NOMO-1 (cell line): ENCODE results near the gene KLHL40.

Experiments used
- DNase-seq, 2 experiments: peaks; one replicate each; lab custom pipeline; 2025; ENCODE audit not compliant: unreplicated experiment in 2 of 2; lab: John Stamatoyannopoulos, UW

Gene KLHL40, protein sequence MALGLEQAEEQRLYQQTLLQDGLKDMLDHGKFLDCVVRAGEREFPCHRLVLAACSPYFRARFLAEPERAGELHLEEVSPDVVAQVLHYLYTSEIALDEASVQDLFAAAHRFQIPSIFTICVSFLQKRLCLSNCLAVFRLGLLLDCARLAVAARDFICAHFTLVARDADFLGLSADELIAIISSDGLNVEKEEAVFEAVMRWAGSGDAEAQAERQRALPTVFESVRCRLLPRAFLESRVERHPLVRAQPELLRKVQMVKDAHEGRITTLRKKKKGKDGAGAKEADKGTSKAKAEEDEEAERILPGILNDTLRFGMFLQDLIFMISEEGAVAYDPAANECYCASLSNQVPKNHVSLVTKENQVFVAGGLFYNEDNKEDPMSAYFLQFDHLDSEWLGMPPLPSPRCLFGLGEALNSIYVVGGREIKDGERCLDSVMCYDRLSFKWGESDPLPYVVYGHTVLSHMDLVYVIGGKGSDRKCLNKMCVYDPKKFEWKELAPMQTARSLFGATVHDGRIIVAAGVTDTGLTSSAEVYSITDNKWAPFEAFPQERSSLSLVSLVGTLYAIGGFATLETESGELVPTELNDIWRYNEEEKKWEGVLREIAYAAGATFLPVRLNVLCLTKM

DNA sequence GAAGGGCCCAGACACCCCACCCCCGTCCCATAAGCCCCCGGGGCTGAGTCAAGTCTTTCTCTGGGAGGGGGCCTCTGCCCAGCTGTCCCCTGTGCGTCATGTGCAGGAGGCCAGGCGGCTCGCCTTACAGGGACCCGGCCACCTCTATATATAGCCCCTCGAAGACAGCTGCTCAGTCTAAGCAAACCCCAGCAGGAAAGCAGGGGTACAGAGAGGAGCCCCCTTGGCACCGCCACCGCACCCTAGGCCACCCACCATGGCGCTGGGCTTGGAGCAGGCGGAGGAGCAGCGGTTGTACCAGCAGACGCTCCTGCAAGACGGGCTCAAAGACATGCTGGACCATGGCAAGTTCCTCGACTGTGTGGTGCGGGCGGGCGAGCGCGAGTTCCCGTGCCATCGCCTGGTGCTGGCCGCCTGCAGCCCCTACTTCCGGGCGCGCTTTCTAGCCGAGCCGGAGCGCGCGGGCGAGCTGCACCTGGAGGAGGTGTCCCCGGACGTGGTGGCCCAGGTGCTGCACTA lies at the start of gene KLHL40:
TSS of gene KLHL40 (plus strand) at position 175 of the 519 bp plus-strand sequence. CDS start at position 257, 82 bp downstream.
- no peak for DNase-seq

DNA sequence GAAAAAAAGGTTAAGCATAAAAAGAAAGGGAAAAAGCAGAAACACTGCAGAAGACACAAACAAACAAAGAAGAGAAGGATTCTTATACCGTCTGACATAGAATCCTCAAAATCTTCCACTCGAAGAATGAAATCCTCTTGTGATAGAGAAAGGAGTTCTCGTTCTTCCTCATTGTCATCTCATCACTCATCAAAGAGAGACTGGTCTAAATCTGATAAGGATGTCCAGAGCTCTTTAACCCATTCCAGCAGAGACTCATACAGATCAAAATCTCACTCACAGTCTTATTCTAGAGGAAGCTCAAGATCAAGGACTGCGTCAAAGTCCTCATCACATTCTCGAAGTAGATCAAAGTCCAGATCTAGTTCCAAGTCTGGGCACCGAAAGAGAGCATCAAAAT lies 48.3 kb upstream of the KLHL40 start:
- DNase-seq: no peak

DNA sequence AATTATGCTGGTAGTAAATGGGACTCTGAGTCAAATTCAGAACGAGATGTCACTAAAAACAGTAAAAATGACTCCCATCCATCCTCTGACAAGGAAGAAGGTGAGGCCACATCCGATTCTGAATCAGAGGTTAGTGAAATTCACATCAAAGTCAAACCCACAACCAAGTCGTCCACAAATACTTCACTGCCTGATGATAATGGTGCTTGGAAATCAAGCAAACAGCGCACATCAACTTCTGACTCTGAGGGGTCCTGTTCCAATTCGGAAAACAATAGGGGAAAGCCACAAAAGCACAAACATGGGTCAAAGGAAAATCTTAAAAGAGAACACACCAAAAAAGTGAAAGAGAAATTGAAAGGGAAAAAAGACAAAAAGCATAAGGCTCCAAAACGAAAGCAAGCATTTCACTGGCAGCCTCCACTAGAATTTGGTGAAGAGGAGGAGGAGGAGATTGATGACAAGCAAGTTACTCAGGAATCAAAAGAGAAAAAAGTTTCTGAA lies 46.9 kb upstream of the KLHL40 start:
- no peak for DNase-seq

DNA sequence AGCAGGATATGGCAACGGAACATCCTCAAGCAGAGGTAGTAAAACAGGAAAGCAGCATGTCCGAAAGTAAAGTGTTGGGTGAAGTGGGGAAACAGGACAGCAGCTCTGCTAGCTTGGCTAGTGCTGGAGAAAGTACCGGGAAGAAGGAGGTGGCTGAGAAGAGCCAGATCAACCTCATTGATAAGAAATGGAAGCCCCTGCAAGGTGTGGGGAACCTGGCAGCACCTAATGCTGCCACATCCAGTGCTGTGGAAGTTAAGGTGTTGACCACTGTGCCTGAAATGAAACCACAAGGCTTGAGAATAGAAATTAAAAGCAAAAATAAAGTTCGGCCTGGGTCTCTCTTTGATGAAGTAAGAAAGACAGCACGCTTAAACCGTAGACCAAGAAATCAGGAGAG lies 46.1 kb upstream of the KLHL40 start:
- no peak for DNase-seq

DNA sequence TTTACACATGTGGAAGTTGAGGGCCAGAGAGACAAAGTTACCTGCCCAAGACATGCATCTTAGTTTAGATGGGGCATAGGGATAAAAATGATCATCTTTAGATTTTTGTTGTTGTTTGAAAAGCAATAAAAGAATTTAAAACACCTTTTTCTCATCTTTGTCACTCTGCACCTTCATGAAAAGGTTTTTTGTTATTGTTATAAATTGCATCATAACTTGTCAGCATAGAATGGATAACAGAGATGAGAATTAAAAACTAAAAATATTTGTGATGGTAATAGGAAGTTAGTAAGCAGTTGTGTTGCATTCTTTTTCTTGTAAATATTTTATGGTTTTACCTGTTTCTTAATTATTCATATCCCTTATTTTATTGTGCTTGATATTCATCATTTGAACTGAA lies 45.2 kb upstream of the KLHL40 start:
- no peak for DNase-seq

DNA sequence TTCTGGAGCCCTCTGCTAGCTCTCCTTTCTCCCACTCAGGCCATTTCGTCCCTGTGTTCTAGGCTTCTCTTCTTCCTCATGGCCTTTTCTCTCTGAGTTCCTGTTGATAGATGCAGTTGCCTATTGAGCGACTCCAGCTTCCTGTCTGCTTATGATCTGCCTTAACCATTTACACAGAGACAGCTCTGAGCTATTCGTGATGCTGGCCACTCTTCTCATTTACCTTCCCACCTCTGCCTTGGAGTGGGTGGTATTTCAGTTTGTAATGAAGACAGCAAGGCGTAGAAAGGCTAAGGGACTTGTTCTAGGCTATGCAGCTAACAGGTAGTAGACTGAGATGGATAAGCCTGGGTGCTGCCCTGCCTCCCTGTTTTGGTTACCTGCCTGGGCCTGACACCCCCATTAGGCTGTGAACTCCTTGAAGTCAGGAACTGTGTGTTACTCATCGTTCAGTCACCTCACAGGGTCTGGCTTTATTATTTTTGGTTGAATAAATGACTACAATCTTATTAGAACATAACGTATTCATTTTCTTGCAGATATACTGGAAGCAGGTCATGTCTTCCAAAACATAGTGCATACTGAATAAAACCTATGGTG lies 44.5 kb upstream of the KLHL40 start:
- DNase-seq: no peak

DNA sequence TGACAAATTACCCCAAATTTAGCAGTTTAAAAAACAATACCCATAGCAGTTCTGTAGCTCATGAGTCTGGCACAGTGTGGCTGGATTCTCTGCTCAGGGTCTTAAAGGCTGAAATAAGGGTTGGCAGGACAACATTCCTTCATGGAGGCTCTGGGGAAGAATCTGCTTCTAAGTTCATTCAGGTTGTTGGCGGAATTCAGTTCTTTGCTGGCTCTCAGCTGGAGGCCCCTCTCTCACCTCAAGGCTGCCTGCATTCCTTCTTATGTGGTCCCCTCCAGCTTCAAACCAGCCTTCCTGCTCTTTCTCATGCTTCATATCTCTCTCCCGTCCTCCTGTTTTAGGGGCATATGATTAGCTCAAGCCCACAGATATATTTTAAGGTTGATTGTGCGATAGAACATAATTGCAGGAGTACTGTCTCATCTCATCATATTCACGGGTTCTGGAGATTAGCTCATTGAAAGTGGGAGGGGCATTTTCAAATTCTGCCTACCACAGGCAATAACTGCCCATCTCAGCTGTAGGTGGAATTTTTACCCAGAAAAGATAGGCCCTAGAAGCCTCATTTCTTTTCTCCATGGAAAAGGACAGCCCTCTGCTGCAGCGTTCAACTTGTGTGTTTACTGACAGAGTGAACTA lies 37.4 kb upstream of the KLHL40 start:
- DNase-seq: no peak

DNA sequence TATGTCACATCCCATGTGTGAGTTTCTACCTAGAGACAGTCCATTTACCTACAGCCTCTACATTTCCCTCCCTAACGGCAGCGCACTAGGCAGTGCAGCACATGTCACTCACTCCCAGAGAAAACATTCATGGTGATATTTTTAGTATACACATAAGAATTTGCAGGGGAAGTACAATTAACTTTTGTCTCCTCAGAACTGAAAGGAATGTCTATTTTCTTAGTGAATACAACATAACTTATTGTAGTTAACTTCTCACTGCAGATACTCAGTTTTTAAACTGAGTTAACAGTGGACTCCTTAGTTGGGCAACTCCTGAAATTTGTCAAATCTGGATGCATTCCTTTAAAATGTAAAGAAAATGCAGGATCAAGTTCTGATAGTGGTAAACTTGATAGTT lies 36.3 kb upstream of the KLHL40 start:
- no peak for DNase-seq

DNA sequence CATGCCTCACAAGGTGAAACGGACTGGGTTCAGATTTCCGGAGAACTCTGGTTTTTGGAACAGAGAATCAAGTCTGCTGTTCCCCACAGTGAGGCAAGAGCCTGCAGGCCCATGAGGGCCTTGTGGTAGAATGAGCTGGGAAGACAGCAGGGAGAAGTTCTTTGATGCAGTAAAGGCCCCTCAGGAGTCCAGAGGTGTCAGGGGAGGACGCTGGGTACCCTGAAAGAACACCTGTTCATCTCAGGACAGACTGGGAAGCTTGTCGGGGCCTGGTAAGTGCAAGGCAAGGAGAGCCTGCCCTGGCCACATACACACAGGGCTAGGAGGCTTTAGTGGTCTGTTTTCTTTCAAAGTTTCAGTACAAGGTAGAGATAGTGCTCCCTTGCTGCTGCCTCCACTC lies 35.6 kb upstream of the KLHL40 start:
- DNase-seq: no peak

DNA sequence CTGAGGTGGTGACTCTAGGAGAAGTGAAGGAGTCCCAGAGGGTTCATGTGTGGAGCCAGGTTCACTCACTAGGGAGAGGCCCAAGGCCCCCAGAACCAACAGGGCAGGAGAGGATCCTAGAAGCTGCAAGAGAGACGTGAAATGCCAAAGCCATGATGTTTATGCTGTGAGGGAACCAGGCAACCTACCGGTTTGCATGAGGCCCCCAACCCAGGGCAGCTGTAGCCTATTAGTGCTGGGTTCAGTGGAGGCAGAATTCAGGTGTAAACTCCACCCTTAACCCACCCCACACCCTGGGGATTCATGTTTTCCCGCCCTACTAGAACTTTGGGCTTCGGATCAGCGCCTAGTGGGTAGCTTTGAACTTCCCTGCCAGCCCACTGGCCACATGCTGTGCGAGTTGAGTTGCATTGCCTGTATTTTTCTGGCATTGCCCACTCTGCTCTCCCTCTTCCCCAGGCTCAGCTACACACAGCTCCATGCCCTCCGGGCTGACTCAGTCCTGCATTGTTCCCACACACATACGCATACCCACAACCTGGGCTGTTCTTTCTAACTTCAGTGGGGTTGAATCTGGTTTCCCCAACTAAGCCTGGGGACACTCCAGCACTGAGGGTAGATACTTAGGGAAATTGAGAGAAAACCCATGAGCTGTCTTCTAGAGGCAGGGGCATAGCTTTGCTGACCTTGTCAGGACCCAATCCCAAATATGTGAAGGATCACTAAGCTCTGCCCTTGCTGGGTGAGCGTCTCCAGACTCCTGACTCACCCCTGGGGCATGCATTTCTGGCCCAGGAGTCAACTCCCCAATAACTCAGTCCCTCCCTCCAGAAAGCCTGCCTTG lies 33.9 kb upstream of the KLHL40 start:
- DNase-seq: no peak

DNA sequence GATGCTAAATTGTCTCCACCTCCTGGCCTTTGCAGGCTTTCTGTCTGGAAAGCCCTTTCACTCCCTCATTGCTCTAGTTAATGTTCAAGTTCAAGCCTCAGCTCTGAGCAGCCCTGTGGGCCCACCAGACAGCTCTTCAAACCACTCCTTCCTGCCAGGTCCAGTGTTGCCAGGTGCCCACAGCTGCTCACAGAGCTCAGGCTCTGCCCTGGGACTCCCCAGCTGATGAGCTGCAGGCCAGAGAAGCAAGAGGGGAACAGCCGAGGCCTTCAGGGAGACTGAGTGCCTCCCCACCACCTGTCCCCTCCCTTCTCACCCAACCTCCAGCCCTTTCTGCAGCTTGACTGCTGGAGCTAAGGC lies 33.1 kb upstream of the KLHL40 start:
- DNase-seq: no peak

DNA sequence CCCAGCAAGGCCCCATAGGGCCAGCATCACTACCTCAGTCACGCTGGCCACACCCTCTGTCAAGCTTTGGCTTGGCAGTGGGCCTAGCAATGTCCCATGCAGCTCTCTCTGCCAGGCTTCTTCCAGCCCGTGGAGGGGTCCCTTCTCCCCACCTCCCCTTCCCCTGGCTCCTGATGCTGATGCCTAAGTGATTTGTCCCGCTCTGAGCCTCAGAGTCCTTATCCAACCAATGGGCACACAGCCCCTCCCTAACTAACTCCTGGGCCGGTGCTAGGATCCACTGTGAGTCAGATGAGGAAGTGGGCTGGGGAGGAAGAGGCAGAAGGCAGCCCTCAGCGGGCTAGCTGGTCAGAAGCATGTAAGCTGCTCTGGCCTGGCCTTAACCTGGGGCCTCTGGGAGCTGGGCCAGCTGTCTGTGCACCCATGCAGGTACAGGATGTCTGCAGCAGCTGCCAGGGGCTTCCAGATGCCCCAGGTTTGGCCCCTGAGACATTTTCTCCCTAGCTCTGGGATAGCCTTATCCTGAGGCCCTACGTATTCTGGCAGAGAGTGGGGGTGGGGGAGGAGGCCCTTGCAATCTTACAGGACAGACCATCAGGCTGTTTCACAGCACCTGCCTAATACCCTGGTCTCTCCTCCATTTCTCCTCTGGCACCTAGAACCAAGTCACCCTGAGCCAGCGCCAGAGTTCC lies 32.6 kb upstream of the KLHL40 start:
- peak; percentile 60 to 77 for DNase-seq

DNA sequence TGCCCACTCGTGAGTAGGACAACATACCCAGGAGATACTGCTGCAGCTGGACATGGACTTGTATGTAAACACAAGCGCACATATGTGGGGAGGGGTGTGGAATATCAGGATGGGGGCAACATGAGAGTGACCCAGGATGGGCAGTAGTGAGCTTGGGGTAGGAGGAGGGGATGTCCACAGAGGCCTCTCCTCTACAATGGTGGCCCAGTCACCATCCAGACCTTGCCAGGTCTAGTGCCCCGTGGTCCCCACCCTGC lies 32.1 kb upstream of the KLHL40 start:
- no peak for DNase-seq

DNA sequence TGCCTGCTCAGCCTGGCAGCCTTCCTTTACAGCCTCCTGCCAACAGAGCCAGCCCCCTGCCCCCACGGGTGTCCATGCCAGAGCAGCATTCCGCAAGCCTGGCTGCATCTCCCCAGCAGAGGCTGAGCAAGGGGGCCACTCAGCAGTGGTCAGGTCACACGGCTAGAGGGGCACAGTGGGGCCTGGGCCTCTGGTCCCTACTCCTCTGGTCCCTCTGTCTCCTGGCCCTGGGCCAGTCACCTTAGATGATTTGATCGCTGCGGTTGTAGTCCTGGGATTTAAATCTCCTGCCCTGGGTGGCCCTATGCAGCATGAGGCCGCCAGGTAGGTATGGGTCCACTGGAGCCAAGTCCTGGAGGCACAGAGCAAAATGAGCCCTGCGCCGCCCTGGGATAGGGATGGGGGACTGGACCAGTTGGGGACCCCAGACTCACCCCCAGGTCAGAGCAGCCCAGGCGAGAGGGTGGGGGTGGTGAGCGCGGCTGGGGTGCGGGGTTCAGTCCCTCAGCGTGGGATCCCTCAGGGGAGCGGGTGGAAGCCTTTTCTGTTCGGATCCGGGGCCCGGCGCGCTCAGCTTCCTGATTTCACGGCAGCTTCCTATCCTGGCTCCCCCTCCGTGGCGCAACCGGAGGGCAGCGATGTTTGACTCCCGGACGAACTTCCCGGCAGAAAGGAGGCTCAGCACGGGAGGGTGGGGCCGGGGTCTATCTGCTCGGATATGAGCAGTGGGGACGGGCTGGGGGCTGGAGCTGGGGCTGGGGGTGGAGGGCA lies 31.6 kb upstream of the KLHL40 start, which contains the start of gene ZBTB47:
TSS of gene ZBTB47 (plus strand) at position 138 of the 771 bp plus-strand sequence. CDS start 4,659 bp downstream, outside the sequence.
- peak; percentile 38 to 45 for DNase-seq

DNA sequence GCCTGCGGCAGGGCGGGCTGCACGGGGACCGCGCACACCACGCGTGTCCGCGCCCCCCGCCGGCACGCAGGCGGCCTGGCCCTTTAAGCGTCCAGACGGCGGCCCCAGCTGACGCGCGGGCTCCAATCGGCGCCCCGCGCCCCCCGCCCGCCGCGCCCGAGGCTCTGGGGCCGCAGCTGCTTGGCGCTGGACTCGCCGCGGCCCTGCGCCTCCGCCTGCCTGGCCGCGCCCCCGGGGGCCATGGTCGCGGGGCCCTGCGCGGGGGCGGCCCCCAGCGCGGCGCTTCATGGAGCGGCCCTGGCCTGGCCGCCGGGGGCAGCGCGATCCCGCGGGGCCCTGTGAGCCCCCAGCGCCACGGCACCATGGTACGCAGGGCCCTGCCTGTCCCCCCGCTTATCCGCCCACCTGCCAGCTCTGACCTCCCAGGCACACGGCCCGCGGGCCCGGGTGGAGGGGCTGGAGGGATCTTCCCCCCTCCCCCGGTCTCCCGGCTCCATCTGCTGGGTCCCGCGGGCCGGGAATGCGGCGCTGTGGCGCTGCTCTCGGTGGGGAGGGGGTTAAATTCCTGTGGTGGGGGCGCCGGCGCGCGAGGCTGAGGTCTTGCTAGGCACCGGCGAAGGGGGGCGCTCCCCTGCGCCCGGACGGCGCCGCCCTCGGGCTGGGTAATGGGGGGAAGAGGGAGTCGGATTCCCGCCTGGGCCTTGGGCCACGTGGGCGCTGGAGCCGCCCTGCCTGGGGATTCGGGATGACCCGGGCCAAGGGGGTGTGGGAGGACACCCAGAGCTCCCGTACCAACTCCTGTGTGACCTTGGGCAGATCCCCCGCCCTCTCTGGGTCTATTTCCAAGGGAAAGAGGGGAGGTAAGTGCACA lies 30.8 kb upstream of the KLHL40 start:
- peak; percentile 37 to 38 for DNase-seq

DNA sequence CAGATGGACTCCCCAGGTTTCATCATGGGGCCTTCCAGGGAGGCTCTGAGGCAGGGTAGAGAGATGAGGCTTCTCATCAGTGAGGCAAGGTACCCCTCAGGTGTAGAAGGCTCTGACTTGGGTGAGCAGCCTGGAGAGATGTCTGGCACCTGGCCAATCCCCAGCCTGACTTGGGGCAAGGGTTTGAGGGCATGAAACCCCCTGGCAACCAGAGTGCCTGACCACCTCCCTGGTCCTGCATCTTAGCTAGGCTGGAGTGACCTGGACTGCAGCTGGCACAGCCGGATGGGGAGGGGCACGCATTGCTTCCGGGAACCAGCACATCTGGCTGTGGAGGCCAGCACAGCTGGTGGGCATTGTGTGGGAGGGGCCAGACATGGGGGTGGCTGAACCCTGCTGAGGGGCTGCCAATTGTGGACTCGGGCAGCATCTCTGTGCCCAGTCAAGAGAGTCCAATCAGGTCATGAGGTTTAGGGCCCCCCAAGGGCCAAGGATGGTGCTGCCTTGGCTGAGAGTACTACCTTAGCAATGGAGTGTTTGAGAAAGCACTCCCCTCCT lies 29.9 kb upstream of the KLHL40 start:
- no peak for DNase-seq

DNA sequence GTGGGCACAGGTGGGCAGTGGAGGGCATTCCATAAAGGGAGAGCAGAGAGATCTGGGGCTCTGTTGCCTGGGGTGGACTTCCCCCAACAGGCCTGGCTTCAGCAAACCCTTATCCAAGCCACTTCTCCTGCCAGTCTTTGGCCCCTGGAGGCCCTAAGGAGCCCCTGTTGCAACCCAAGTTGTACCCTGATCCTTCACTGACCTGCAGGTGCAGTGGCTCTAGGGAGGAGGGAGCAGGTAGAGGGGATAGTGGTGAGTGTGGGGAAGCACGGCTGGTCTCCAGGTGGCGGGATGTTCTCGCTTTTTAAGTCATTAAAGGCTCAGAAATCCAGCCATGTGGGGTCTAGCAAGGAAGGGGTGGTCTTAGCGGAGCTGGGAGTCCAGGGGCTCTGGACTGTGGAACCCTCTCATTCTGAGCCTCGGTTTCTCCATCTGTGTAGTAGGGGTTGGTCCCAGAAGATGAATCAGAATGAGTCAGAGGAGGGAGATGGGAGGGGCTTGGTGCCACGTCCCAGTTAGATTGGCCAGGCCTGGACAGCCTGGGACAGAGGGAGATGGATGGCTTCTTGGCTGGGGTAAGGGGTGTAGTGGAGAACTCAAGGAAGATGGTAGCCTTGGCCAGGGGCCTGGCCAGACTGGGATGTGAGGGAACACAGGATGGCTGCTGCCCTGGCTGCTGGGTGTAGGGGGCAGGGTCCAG lies 29.2 kb upstream of the KLHL40 start:
- no peak for DNase-seq
